ENCODE data around the gene MRC2. TPM values are rescaled to one million over a fixed set of nuclear protein-coding genes. Genes with fewer than 3 reads are reported as not detected.

The MRC2 gene
- total and polyA plus RNA-seq, 9 of the 15 experiments (the other 6 are each of a cell fraction or from before 2014, with no cell fraction given): 0.28 to 11.5 (median 6.6) TPM

DNA sequence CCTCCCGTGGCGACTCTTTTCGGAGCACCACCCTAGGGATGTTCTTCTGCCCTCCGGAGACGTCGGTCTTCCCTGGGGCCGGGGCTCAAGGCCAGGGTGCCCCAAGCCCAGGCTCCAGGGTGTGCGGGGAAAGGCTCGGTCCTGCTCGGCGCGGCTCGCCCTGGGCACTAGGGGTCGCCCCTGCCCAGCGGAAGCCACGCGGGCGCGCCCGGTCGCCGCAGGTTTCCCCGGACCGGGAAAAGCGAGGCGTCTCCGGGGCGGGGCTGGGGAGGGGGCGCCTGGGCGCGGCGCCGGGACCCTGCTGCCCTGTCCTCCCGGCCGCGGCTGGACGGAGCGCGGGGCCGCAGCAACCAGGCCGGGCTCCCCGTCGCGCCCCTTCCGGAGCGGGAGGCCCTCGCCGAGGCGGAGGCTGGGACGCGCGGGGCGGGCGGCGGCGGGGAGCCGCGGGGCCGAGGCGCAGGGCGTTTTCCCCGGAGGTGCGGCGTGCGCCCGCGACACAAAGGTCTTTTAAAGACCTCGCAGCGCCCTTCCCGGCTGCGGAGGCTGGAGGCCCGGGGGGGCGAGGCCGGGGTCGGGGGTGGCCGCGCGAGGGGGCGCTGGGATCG, 76.4 kb downstream of the MRC2 start (continued):
- no peak for TF ChIP-seq NR1H2 (CRISPR knock-in tag; IDR thresholded peaks at IDR 0.05)
- no peak for TF ChIP-seq EP400 (IDR thresholded peaks at IDR 0.05)

DNA sequence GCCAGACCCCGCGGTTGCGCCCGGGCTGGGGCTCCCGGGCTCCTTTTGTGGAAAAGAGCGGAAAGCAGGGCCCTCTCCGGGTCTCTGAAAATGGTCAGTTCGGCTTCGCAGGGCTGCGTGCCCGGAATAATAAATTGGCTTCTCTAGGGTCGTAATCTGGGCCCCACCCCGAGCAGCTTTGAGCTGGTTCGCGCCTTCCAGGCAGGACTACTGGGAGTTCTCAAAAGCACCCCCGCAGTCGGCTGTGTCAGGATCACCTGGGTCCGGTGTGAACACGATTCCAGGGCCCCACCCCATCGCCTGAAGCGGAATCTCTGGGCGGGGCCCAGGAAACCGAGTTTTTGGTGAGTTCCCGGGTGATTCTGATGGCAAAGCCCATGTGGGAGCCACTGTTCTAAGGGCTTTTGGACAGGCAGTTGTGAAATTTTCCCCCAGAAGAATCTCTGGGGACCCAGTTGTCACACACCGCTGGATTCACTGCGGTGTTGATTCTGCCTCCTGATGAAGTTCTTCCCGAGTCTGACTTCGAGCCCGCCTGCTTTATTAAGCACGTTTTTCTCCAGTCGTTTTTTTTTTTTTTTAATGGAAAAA, 77.0 kb downstream of the MRC2 start:
- WGBS (ENCODE audit: insufficient coverage, low coverage, missing lambda C conversion rate): 6% methylated on average over 24 of the region's 31 CpGs
- H3K27ac ChIP-seq (ENCODE audit: extremely low read depth, low read depth, low read length): peak overlapping the region; percentile 36; the same call in 1 of the 3 replicates
- peak overlapping the region; percentile 53 to 82; a peak in 3 of 4 replicates for H3K9ac ChIP-seq (ENCODE audit: insufficient read depth in 1 of 2, low read depth in 2 of 2, low read length in 2 of 2)
- intact Hi-C loops (cut with micrococcal nuclease): loop anchor here (1.0 to 5.0 kb wide), 2 partner anchors 264 to 703 kb away; no protein-coding TSS in a partner anchor
- CTCF ChIA-PET (ENCODE audit: low intra/inter-chr PET ratio): interaction anchor here (0.7 to 1.4 kb wide), 3 partner anchors 264 to 702 kb away, joined by 3 to 14 read pairs (median 4); no protein-coding TSS in a partner anchor
- H3K36me3 ChIP-seq (ENCODE audit: control insufficient read depth, insufficient read depth, low read length): no peaks in the 10 kb centered on the region
- H3K4me1 ChIP-seq (replicated peaks in 1 of 2; ENCODE audit: control insufficient read depth in 2 of 2, insufficient read depth in 2 of 2, low read length in 2 of 2): peaks cover 4 to 21% of the 10 kb centered on the region in 2 experiments; a peak in 4 of 5 replicates
- FAIRE-seq (peak; percentile 6), ATAC-seq (peak; percentile 18), DNase-seq (ENCODE audit: extremely low read depth in 1 of 4, low spot score in 3 of 4) (peak in 3 of 4 experiments; percentile 39 to 44 (median 43))
- no peaks in the 10 kb centered on the region for H4K20me1 ChIP-seq (replicated peaks; ENCODE audit: control insufficient read depth, insufficient read depth, low read length)
- peak overlapping the region; percentile 75 for H3K4me2 ChIP-seq (ENCODE audit: insufficient read depth, low read length)
- H3K4me3 ChIP-seq: peak overlapping the region; percentile 58
- BruUV-seq (replicated peaks): no TSS peak
- H3K27me3 ChIP-seq (ENCODE audit: control insufficient read depth in 2 of 2, insufficient read depth in 2 of 2, low read length in 2 of 2): peaks cover 8 to 30% of the 10 kb centered on the region in 2 experiments; a peak in 3 of 5 replicates
- in situ Hi-C loops (cut with MboI): loop anchor here (25.0 kb wide), 1 partner anchor 258 kb away; the partner anchor contains the start of gene TANC2
- POLR2A ChIA-PET: no interaction called here
- H3K79me2 ChIP-seq (ENCODE audit: control insufficient read depth, insufficient read depth, low read length): no peaks in the 10 kb centered on the region
- H2AFZ ChIP-seq (ENCODE audit: low read depth, low read length): peak overlapping the region; percentile 91
- no peaks in the 10 kb centered on the region for H3K9me1 ChIP-seq (ENCODE audit: control insufficient read depth, insufficient read depth, low read length)
- peaks cover 6% of the 10 kb centered on the region; the same call in 1 of the 2 replicates for H3K9me3 ChIP-seq (replicated peaks; ENCODE audit: control insufficient read depth, insufficient read depth, low read depth, low read length)
- no peak for TF ChIP-seq ZKSCAN1 (IDR thresholded peaks at IDR 0.05; ENCODE audit: low read depth, low read length)
- no peak for TF ChIP-seq ZNF699 (CRISPR knock-in tag; IDR thresholded peaks at IDR 0.05; ENCODE audit: insufficient replicate concordance)
- peak; percentile 3 for TF ChIP-seq RBBP5 (IDR thresholded peaks at IDR 0.05; ENCODE audit: borderline replicate concordance, insufficient read depth, low read length, poor library complexity, severe bottlenecking)
- TF ChIP-seq CSDE1 (IDR thresholded peaks at IDR 0.05): no peak
- no peak for TF ChIP-seq SMAD1 (IDR thresholded peaks at IDR 0.05; ENCODE audit: low read depth, low read length, partially characterized antibody)
- no peak for TF ChIP-seq KLF1 (tag; IDR thresholded peaks at IDR 0.05)
- TF ChIP-seq ZNF311 (CRISPR knock-in tag; IDR thresholded peaks at IDR 0.05): no peak
- TF ChIP-seq SIN3A (IDR thresholded peaks at IDR 0.05; ENCODE audit: borderline replicate concordance in 2 of 2, control insufficient read depth in 1 of 2, low read depth in 2 of 2, low read length in 2 of 2): no peak
- TF ChIP-seq ELF2 (CRISPR knock-in tag; IDR thresholded peaks at IDR 0.05): no peak
- TF ChIP-seq TGIF2 (CRISPR knock-in tag; IDR thresholded peaks at IDR 0.05): no peak
- TF ChIP-seq ZSCAN29 (IDR thresholded peaks at IDR 0.05): peak; percentile 79
- TF ChIP-seq, protein P1, sequence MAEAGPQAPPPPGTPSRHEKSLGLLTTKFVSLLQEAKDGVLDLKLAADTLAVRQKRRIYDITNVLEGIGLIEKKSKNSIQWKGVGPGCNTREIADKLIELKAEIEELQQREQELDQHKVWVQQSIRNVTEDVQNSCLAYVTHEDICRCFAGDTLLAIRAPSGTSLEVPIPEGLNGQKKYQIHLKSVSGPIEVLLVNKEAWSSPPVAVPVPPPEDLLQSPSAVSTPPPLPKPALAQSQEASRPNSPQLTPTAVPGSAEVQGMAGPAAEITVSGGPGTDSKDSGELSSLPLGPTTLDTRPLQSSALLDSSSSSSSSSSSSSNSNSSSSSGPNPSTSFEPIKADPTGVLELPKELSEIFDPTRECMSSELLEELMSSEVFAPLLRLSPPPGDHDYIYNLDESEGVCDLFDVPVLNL (CRISPR knock-in tag; IDR thresholded peaks at IDR 0.05; ENCODE audit: low read depth): no peak
- no peak for TF ChIP-seq KDM1A (IDR thresholded peaks at IDR 0.05)
- no peak for TF ChIP-seq HNRNPH1 (optimal IDR thresholded peaks at IDR 0.05; ENCODE audit: low read depth, low read length)
- no peak for TF ChIP-seq CEBPG (CRISPR knock-in tag; IDR thresholded peaks at IDR 0.05)
- no peak for TF ChIP-seq CEBPG (tag; conservative IDR thresholded peaks at IDR 0.05 in 1 of 2, IDR thresholded peaks at IDR 0.05 in 1 of 2)
- TF ChIP-seq SNIP1 (IDR thresholded peaks at IDR 0.05; ENCODE audit: low read depth): no peak

Measured in K562 (cell line).